GM18505 (cell line): ENCODE measurements around the gene RFC5.
"Not testable (repeated sequence)": the region's sequence is repeated elsewhere in the genome, so short reads cannot be mapped to it uniquely, and the experiment has no call there.

ENCODE experiments used
- ATAC-seq: cut with Tn5 transposase; IDR thresholded peaks from one replicate; pipeline ENCODE4 v1.9.1; 2021; ENCODE audit not compliant: unreplicated experiment
- POLR2A ChIP-seq: IDR thresholded peaks from 4 replicates; pipeline ENCODE4 v1.6.1; 2011; ENCODE audit warnings: borderline replicate concordance; ENCODE audit not compliant: insufficient read depth, insufficient read length; ENCODE audit errors: extremely low read depth

RFC5 gene

DNA sequence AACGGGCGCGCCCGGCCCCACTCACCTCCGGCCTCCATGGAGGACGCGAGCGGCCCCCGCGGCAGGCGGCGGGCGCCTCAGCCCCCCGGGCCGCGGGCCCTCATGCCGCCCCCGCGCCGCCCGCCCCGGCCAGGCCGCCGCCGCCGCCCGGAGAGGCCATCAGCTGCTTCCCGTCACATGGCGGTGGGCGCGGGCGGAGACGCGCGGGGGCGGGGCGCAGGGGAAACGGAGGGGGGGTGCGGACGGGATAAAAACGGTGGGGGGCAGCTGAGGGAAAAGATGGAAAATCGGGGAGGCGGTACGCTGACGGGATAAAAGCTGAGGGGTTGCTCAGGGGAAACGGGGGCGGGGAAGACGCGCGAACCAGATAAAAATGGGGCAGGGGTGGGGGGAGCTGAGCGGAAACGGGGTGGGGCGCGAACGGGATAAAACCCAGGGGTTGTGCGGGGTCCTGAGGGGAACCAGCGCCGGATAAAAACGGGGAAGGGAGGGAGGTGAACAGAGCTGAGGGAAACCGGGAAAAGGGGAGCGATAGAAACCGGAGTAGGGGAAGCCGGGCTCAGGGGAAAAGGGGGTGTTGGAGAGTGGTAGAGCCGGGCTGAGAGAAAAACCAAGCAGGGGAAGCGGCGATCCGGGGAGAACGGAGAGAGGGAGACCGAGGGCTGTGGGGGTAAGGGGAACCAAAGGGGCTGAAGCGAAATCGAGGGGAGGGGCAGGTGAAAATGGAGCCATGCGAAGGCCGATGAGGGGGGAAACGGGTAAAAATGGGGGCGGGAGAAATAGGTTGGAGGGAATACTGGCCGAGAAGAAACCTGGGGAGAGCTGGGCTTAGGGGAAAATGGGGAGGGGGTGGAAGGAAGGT is 44.7 kb downstream of the RFC5 start, which contains the start of gene WSB2:
Gene WSB2, minus strand, starts transcription at position 169 of the 862 bp plus-strand sequence. Its CDS starts 131 bp downstream, at position 38.
- no peak for TF ChIP-seq POLR2A
- peak; percentile 44 for ATAC-seq

DNA sequence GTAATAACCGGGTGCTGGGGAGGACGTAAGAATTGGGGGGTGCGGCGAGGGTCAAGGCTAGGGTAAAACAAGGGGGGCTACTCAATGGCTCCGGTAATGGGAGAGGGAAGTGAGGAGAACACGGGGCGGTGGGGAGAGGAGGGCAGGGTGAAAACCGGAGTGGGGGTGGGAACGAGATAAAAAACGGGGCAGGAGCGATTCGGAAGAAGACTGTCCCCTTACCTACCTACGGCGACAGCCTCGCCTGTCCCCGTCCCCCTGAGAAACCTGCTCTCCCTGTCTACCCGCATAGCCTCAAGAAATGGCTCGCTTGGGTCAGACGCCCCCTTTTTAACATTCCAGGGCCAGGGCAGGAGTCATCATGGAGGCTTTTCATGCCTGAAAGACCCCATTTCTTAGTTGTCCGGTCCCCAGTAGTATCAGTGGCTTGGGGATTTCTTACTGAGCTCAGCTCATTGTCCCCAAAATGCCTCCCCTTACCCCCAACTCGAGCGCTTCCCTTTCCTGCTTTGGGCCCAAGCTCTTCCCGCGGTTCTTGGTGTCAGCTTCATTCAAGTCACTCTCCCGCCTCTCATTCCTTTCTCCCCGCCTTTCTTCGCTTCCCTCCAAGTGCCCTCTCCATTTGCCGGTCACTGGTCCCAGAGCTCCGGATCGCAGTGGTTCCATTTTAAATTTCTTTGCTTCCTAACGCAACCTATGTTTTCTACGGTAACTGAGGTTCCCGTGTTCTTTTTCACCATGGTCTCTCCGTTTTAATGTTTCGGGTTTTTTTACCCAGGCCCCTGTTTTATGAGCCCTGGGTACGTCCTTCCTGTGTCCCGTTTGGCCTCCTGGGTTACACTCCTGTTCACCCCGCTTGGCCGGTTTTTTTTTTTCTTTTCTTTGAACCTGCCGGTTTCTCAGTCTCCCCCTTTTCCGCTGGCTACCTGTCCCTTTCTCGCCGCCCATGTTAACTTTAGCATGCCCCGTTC is 45.7 kb downstream of the RFC5 start:
- ATAC-seq, result no peak
- peak; percentile 78 for TF ChIP-seq POLR2A

DNA sequence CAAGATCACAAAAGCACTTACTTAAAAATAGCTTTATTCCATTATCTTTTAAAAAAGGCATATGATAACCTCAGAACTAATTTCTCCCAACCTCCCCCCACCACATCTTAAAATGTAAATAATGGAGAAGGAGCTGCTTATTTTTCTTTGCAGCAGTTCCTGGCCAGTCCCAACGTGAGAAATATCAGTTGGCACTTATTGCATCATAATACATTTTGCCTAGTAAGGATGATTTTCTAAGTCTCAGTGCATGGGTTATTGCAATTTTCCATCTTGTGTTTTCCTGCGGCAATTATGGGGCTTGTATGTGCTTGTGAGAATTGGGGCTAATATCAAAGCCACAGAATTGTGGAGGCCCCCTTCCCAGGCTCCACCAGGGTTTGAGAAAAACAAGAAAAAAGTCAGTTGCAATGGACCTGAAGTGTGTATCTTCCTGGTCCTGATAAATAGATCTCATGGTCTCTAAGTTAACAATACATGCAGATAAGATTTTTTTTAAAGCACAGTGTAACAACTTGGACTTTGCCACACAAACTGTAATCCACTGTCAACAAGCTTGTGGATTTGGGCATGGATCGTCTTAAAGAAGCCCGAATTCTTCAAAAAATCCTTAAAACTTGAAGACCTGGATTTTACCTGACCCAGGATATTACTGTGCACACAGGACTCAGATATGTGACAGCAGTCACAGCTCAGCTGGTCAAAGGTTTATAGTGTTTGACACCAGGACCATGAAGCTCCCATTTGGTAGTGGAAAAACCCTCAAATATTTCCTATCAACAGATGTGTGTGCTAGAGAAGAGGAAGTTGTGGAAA is 47.3 kb downstream of the RFC5 start:
- ATAC-seq, result no peak
- no peak for TF ChIP-seq POLR2A

DNA sequence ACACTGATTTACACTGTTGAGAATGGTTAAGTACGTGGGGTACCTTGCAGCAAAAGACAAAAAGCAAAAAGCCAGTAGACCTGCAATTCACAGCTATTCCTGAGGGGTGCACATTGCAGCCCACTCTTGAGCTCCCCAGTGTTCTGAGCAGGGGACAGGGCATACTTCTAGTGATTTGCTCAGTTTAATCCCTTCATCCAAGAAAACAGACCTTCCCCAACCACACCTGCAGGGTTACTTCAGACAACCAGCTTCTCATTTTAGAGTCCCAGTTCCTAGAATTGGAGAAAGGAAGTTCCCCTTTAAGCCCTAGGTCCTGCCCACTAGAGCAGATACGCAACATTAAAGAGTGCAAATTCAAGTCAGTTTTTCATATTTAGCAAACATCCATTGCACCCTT is 48.1 kb downstream of the RFC5 start:
- no peak for TF ChIP-seq POLR2A
- no peak for ATAC-seq

DNA sequence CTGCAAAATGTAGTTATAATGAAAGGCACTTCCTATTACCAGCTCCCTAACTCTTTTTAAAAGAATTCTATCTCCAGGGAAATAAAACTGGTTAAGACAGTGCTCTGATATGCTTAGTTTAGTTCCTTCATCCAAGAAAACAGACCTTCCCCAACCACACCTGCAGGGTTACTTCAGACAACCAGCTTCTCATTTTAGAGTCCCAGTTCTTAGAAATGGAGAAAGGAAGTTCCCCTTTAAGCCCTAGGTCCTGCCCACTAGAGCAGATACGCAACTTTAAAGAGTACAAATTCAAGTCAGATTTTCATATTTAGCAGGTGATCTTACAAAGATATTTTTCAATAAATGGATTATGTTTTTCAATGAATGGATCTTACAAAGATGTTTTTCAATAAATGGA is 48.9 kb downstream of the RFC5 start:
- TF ChIP-seq POLR2A, result no peak

DNA sequence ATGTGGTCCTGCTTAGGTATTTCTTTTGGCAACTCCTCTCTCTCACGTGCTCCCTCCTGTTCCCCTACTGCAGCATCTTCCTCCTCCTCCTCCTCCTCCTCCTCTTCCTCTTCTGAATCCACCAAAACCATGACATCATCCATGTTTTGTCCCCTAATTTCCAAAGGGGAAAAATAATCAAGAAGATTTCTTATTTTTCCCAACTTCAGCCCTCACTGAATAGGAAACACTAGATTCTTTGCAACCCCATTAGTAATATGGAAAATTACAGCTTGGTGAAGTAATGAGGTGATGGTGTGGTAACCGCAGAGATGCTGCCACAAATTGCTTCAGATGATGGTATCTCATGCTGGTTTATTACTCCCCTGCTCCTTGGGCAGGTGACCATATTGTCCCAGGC is 51.9 kb downstream of the RFC5 start:
- no peak for TF ChIP-seq POLR2A
- ATAC-seq, result no peak

More for the DNA sequence above, 48.9 kb downstream of the RFC5 start:
- no peak for ATAC-seq

DNA sequence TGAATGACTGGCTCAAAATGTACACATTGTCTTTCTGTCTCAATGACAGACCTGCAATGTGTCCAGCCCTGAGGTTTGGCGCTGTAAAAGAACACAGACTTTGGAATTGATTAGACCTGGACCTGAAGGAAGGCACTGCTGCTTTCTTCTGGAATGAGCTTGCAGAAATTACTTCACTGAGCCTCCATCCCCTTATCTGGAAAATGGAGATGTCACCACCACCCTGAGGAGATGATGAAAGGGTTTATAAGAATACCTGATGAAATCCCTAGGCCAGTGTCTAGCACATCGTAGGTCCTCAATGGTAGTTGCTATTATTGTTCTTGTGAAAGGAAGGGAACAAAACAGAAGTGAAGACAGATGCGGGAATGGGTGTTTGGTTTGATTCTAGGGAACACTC is 54.1 kb downstream of the RFC5 start:
- ATAC-seq, result no peak
- TF ChIP-seq POLR2A, result no peak

DNA sequence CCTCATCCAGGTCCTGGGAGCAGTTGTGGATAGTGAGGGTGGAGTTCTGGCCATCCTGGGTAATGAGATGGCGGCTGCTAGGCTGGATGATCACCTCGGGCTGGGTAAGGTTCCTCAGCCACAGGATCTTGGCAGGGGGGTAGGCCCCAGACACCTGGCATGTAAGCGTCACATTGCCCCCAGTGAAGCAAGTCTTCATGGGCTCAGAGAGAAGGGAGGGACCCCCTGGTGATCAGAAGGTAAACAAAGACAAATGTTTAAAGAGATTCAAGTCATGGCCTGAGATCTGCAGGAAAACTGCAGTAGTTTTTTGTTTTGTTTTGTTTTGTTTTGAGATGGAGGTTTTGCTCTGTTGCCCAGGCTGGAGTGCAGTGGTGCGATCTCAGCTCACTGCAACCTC is 57.3 kb downstream of the RFC5 start:
- no peak for TF ChIP-seq POLR2A
- ATAC-seq, result no peak

DNA sequence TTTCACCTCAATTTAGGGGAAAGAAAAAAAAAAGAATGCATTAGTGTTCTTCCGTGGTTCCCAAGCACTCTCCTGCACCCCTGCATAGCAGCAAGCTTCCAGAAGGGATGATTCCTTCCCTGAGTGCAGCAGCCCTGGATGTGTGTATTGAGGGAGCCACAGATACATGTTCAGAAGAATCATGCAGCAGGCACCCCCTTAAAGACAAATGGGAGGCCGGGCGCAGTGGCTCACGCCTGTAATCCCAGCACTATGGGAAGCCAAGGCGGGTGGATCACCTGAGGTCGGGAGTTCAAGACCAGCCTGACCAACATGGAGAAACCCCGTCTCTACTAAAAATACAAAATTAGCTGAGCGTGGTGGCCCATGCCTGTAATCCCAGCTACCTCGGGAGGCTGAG is 65.0 kb downstream of the RFC5 start:
- ATAC-seq, result not testable (repeated sequence)
